ENCODE results near the gene VDAC2.

The VDAC2 gene

DNA sequence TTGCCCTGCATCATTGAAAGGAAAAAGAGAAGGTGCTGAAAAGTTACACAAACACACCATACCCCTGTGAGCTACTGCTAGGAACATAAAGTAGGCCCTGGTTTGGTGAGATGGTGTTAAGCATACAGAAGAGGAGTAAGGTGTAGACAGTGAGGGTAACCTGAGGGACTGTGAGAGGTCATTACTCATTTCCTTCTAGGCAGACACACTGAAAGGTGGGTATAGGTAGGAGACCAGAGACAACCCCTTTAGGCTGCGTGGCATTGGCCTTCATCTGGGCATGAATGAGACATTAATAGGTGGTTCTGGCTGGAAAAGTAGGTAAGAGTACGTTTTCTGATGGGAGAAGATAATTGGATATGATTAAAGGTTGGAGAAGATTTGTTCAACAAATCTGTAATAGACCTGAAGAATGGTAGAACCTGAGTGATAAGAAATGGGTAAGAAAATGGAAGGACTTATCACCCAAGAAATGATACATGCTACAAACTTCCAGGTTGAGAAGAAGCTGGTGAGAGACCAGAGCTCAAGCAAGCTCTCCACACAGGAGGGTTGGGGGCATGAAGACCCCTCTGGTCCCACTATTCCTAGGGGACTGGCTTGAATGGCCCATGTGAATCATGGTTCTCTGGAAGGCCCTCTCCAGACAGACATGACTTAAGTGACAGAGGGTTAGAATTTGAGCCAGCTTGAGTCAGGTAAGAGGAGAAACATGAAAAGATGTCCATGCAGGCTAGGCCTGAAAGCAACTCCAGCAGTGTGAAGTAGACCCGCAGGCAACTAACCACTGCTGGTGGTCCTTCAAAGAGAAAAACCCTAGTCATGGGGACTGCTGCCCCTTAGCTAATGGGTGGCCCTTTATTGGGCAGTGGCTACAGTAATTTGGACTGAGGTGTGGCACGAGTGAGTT lies 21.3 kb downstream of the VDAC2 start:
- no peak for DNase-seq

DNA sequence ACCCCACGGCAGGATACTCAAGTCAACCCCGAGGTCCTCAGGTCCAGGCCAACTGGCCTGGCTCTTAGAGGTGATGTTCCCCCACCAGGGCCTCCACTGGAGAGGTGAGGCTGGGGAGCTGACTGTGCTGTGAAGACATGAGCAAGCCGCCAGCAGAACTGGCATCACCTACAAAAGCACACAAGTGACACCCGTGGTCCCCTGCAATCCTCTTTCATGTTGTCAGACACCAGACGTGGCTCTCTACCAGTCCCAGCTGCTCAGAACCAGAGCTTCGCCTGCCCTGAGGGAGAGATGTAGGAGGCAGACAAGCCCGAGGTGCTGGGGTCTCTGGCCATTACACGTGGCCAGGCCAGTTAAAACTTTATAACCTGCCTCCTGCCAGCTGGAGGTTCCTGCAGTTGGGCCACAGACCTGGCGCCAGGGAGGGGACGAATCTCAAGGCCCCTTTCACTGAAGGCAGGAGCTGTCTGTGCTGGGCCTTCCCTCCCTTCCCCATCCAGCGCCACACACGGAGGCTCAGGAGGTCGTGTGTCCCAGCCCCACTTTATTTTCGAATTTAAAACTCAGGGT lies 22.9 kb downstream of the VDAC2 start:
- DNase-seq, result no peak

DNA sequence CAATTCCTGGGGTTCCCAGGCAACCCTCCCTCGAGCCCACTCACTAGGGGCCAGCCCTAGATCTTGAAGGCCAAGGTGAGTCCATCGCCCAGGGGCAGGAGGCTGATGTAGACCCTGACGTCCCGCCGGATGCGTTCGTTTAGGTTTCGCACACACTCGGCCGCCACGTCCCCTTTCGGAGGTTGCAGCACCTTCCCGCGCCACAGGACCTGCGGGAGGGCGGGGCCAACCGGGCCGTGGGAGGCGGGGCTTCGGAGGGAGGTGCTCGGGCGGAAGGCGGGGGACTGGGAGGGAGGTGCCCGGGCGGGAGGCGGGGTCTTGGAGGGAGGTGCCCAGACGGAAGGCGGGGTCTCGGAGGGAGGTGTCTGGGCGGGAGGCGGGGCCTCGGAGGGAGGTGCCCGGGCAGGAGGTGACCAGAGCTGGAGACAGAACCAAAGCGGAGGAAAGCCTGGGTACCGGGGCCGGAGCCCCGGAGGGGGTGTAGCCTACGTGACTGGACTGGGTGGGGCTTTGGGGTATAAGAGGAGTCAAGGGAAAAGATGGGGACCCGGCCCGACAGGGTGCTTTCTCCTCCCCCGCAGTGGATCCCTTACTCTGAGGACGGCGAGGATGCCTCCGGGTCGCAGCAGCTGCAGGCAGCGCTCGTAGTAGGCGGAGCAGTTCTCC lies 23.6 kb downstream of the VDAC2 start:
- DNase-seq, result peak; percentile 92 to 94

GRCh38 chr10:75234683-75235374 lies 24.2 kb downstream of the VDAC2 start:
- DNase-seq, result no peak

DNA sequence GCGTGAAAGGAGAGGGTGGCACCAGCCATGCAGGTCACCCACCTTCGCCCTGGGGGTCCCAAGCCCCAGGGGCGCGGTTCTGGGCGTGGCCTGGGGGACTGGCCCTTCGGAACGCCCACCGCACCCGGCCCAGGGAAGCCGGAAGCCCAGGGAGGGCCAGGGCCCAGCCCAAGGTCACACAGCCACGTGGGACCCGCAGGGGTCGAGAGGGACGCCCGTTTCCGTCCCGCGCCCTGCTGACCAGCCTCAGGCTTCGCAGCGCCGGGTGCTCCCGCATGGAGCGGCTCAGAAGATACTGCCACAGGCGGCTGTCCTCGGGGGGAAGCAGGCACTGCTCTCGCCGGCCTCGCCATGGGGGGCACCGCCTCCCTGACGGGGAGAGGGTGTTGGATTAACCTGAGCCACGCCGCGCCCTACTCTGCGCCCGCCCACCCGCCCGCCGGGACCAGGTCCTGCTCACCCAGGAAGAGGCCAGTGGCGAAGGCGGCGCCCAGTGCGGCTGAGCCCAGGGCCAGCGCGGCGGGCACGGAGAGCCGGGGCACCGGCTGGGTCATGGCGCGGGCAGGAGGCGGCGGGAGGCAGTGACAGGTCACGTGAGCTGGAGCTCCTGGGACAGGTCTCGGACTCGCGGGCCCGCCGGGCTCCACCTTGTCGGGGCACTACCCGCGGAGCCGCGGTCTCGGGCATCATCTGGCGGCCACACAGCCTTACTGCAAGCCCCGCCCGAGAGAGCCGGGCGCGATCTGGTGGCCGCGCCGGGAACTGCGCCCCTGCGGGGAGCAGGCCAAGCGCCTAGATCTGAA lies 25.0 kb downstream of the VDAC2 start, which contains the start of gene COMTD1:
COMTD1 (minus strand) TSS at position 583 of the 803 bp plus-strand sequence; CDS start at position 554, 29 bp downstream.
- peak; percentile 83 to 92 for DNase-seq

DNA sequence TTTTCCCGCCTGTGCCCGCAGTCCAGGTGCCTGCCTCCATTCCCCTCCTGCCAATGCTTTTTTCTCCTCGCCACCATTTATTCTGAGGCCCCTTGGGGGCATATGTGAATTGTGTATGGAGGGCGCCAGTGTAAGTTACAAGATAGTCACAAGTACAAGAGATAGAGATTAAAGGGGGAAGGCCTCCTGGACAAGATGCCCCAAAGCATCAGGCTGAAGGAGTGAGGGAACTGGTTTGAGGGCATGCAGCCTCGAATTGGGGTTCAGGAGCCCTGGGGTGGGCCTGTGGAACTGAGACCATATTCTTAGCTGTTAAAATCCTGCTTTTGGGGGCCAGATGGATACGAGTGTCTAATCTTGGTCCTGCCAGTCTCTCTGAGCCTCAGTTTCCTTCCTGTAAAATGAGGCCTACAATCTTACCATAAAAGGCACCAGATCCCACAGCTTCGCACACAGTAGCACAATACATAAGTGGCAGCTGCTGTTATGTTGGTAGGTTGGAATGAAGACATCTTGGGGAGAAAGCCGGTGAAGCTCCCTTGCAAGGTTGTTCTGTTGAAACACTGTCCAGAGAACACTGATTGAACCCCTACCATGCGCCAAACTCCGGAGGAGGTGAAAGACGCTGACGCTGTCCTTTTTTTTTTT lies 25.7 kb downstream of the VDAC2 start:
- DNase-seq, result no peak

DNA sequence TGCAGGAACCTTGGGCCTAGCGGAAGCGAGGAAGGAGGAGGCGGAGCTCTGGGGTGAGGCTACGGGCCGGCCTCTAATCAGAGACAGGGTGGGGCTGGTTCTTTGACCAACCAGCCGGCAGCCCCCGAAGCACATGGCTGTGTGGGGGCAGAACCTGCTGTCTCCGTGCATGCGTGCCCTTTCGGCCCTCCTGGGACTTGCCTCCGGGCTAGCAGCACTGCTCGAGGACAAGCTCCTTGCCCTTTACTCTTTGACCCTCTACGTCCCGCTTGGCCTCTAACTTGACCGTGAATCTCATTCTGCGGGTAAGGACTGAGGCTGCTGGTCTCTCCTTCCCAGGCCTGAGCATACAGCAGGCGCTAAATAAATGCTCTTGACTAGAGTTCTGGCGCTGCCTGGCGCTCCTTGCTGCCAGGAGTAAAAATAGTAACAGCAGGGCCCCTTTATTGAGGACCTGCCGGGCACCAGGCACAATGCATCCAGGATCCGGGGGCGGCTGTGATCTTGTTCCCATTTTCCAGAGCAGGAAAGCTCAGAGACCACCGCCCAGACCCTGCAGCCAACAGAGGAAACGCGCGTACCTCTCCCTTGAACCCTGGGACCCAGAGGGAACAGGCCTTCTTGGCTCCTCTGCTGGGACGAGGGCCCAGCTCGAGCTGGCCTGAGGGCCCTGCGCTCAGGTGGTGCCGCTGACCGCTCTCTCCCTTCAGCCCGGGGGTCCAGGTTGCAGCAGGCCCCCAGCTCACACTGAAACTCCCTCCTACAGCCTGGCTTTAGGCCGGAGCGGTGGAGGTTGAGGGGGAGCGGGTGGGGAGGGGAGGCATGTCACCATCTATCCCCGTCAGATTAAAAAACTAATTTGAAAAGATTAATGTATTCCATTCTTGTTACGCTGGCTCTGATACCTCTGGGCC lies 27.8 kb downstream of the VDAC2 start:
- DNase-seq, result no peak

DNA sequence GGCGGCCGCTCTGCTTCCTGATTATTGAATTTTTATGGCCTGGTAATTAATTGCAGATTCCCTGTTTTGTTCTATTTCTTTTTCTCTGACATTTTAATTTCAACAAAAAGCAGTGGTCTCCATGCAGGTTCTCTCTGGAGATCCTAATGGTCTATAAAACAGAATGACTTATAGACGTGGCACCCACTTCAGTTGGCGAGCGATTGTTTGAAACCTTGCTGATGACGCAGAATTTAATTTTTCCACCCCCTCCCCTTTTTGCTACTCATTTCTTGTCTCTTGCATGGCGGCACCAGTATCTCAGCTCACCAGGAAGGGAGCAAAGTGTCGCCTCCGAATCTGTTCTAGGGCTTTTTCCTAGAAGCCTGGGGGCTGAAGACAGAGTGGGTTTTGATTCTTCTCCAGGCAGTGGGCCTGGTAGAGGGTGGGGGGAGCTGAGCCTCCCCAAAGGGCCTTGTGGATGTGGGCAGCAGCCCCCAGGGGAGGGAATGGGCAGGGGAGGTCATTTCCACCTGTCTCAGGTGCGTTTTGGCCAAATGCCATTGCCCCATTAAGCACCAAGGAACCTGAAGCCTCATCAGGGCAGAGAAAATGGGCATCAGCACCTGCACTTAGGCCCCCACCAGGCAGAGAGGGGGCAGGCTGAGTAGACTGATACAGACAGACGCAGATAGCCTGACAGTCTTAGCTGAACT lies 28.6 kb downstream of the VDAC2 start:
- no peak for DNase-seq

DNA sequence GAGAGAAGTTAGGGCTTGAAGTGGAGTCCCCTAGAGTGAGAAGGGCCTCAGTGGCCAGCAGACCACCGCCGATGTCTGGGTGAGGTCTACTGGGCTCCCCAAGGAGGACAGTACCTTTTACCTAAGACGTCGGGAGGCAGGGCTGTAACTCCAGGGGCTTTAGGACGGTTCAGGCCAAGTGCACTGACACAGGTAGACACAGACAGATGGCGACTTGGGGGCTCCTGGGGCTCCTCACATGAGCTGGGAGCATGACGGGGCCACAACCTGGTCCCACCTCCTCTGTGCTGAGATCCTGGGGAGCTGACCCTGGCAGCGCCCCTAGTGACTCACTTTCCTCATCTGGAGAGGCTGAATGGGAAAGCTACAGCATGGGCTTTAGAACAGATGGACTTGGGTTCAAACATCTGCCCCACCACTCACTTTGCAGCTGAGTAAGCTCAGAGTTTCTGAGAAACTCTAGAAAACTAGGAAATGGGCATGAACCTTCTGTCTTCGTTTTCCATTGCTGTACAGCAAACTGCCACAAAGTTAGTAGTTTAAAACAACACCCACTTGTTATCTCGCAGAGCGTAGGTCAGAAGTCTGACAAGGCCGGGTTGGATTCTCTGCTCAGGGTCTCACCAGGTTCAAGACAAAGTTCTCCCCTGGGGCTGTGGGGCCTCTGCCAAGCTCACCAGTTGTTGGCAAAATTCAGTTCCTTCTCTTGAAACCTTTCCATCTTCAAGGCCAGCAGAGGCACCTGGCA lies 29.9 kb downstream of the VDAC2 start:
- no peak for DNase-seq

DNA sequence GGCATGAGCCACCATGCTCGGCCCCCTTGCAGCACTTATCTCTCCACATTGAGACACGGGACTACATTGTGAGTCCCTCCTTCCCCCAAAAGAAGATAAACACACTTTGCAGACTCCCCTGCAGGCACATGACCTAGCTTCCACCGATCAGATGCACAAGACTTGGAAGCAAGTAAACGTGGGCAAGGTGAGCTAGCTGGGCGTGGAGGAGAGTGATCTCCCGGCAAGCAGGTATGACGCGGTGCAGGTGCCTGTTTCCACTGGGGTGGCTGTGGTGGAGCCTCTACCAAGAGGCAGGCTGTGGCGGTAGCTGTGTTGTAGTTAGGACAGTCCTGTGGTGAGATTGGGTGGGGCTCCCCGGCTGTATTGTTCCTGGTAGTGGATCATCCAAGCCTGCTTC lies 32.8 kb downstream of the VDAC2 start:
- DNase-seq, result no peak

DNA sequence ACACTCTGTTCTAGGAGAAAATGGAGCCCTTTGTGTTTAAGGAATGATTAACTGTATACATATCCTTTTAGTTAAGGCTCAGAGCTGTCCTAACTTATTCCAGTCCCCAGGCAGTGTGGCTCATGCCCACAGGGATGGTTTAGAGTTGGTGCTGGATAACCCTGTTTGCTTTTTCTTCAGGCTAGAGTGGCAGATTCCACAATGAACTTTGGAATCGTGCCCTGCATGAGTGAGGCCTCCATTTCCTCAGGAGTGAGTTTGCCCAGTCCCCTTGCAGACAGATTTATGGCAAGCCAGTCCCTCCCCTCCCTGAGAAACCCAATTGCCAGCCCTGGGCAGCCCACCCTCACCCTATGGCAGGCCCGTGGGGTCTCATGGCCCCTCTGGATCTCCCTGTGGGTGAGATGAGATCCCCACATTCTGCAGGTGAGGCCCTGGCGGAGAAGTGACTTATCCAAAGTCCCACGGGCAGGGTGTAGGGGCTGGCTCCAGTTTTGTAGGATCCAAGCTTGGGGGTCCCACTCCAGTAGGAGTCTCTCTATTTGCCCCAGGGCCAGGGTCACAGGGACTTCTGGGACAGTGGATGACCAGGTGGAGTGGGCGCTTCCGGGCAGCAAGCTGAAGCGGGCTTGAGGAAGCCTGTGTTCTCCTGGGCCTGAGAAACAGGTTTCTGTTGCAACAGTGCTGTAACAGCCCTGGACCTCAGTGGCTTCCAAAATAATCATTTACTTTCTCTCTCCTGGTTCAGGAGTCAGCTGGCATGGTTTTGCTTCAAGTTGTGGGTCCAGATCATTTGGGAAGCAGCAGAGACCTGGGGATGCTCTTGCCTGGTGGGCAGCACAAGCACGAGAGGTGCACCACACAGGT lies 34.1 kb downstream of the VDAC2 start:
- no peak for DNase-seq

- no peak for DNase-seq
These were observed 35.0 kb downstream of the VDAC2 start for GRCh38 chr10:75245354-75246250.

- DNase-seq, result no peak
These were observed 35.9 kb downstream of the VDAC2 start for GRCh38 chr10:75246506-75246905.

DNA sequence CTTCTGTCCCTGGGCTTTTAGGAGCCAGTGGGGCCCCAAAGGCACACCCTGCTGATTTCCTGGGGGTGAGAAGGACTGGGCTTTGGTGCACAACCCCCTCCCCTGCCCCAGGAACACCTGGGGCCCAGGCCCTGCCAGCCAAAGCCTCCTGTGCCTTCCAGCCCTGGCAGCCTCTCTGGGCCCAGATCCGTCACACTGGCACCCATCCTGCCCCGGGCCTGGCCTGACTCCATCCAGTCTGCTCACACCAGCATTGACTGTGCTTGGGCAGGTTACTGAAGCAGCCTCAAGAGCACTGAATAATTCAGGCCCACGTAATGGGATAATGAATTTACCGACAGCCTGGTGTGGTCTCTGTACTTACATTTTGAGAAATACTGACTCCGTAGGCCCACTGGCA lies 37.2 kb downstream of the VDAC2 start:
- DNase-seq, result no peak

- DNase-seq, result no peak
These were observed 40.3 kb downstream of the VDAC2 start for GRCh38 chr10:75250934-75251333.

DNA sequence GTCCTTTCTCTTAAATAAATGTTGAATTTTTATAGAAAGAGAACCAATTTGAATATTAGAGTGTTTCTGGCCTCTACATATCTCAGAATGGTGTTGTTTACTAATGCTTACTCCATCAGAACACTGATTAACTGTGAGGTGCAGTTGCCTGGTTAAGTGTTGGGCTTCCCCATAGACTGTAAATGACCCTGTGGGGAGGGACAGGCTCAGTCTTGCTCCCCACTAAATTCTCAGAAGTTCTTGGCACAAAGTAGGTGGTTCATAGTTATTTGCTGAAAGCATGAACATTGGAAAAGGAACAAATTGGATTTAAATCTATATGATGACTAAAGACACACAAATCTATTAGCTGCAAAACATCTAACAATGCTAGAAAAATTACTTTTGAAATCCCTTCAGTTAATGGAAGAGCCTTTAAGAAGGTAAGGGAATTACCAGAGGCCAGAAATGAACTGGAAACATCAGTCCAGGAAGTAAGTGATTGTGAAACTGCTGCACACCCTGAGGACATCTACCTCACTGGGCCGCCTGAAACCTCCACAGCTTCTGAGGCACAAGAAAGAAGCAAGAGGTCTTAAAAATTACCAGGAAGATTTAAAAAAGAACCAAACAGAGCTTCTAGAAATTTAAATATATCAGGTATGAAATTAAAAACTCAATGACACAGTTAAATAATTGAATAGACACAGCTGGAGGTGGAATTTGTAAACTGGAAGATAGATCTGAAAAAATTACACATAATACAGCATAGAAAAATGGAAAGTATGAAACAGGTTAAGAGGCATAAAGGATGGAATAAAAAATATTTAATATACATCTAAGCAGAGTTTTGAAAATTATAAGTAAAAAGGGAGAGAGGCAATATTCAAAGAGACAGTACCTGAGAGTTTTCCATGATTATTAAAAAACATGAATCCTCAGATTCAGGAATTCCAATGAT lies 43.0 kb downstream of the VDAC2 start:
- DNase-seq, result no peak
